Suppressor macrophage treated with lipopolysaccharide for 4 hours (primary cell): Measurements from ENCODE around the gene ELP4.

Source experiments
- DNase-seq: peaks from one replicate; pipeline ENCODE4 v3.0.0-alpha.2; 2020

The ELP4 gene

DNA sequence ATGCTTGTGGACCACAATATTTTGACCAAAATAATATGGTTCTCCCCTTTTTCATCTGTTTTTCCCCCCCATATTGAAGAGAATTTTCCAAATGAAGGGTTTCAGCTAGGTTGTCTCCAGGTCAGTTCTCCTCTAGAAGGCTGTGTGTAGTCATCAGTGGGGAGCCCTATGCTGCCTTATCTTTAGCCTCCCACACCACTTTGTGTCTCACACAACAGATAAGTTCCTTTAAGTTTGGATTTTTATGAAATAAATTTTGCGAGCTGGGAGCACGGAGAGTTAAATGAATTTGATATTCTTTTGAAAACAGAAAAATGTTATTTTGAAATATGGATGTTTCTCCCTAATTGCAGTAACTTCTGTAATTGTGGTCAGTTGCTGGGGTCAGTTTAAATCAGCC lies 272.7 kb downstream of the ELP4 start:
- no peak for DNase-seq

DNA sequence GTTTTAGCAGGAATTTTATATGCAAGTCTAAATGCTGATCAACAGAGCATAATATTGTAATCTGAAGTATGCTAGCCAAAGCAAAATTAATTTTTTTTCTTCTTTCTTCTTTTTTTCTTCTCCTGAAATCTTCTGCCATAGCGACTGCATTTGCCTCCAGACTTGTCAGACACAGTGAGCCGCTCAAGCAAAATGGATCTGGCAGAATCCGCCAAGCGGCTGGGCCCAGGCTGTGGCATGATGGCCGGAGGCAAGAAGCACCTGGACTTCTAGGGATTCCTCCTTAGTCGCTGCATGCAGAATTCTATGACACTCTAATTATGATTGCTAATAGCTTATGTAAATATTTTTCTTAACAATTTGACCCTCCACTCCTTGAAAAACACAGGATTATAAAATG lies 273.7 kb downstream of the ELP4 start:
- no peak for DNase-seq

DNA sequence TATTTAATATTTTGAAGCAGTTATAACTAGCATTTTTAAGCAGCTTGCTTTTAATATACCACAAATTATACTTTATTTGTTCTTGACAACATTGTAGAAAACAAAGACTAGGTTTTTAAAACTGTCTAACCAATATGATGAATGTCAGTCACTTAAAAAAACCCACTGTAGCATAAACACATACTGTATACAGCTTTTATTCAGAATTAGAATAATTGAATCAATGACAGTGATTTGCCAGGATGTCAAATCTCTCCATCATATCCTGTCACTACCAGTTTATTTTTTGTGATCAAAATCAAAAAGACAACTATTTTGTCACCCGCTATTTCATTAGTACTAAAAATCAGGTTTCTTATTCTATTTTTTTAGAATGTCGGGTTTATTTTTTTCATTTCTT lies 275.0 kb downstream of the ELP4 start:
- no peak for DNase-seq

DNA sequence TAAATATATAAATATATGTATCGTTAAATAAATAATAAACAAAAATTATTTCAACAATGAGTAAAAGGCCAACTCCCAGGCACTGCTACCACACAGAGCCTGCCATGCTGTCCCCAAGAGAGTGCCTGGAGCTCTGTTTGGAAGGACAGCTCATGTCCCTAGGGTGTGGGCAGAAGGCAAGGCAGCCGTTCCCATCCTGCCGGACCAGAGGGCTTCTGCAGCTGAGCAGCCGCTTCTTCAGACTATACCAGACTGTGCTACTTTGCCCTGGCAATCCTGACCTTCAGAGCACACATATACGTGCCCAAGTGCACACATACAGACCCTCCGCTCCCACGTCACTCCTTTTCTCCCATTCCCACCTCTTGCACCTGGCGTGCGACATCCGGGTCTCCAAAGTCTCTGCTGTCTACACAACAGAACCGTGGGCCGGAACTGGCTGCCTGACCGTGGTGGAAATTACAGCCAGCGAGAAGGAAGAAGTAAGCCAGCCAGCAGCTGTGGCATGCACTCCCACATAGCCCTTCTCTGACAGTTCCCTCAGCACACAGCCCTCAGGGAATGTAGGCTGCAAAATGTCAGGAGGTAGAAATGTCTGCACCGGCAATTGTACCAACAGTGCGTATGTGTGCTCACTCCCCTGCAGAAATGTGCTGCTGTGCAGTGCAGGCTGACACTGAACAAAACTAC lies 277.6 kb downstream of the ELP4 start:
- no peak for DNase-seq

DNA sequence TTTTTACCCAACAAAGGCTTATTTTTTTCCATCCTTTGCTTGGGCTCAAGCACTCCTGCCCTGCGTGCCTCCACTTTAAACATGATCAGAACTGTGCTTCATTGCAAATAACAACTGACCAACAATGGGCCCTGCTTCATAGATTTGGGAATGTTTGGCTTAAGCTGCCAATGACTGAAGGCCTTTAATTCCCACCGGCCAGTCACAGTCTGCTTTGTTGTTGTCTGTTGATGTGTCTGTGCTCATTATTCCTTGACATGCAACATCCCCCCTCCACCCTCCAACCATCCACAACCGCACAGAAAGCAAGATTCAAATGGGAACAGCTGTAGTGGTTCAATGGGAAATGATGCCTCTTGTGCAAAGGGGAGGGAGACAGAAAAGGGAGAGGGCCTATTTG lies 278.5 kb downstream of the ELP4 start:
- DNase-seq: no peak

DNA sequence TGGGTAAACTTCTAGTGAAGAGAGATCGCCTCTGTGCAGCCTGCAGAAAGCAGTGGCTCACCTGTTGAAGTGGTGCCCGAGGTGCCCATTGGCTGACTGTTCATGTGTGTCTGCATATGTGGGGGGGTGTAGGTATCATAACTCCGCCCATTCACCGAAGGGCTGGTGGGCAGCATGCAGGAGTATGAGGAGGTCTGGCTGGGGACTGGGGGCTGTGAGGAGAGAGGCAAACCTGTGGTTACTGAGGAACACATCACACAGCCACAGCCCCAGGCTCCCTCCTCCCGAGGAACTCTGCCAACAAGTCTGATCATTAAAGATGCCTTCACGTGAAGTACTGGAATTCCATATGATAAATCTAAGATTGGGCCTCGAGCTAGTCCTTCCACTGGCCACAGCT lies 281.1 kb downstream of the ELP4 start:
- DNase-seq: no peak

DNA sequence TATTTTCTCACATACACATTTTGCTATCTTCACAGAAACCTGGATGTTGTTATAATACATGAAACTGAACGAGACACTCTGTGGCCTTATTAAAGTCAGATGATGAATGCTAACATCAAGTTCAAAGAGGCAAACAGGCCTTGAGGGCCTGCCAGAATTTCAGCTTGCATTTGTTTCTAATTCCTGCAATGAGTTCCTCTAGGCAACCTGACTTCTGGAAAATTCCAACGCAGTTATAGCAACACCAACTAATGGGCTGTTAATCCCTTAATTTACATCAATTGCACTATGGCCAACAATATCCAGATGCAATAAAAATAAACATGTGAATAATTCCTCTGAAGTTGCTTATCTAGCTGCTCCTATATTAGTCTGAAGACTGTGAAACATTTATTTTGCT lies 282.5 kb downstream of the ELP4 start:
- DNase-seq: no peak

DNA sequence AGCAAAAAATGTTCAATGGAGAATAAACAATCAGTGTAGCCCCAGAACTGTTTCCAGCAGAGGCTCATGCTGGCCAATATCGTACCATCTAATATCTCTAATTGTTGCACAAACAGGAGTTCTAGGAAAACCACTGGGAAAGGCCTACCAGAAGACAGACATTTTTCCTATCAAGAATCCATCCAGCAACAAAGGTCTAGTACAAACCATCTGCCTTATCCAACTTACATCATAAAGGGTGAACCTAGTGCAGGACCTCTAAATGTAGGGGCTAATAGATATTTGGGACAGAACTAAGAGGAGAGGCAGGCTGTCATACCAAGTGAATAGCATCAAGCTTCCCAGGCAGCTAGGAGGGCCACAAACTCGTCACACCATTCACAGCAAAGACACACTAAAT lies 282.9 kb downstream of the ELP4 start:
- DNase-seq: no peak

DNA sequence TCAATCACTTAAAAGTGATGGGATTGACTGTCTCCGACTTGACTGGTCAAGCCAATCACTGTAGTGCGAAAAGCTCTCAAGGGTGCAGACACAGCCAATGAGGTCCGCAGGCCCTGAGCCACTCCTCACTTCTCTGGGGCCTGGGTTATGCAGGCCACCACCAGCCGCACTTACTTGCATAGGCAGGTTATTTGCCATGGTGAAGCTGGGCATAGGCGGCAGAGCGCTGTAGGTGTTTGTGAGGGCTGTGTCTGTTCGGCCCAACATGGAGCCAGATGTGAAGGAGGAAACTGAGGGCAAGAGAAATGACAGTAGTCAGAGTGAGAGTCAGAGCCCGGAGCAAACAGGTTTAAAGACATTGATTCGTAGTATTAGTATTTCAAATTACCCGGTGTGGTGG lies 283.7 kb downstream of the ELP4 start:
- no peak for DNase-seq

DNA sequence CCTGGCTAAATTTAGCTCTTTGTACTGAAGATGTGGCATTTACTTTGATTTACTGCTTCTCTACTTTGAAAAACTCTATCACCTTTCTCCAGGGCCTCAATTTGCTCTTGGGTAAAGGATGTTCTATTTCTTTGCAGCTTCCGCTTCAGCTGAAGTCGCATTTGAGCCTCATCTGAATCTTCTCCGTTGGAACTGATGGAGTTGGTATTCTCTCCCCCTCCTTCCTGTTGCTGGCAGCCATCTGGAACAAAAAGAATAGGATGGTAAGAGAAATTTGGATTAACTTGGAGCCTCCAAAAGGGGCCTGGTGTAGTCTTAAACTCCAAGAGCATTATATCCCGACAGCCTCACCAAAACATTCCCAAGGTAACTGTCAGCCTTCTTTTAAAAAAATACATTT lies 285.0 kb downstream of the ELP4 start:
- DNase-seq: no peak

DNA sequence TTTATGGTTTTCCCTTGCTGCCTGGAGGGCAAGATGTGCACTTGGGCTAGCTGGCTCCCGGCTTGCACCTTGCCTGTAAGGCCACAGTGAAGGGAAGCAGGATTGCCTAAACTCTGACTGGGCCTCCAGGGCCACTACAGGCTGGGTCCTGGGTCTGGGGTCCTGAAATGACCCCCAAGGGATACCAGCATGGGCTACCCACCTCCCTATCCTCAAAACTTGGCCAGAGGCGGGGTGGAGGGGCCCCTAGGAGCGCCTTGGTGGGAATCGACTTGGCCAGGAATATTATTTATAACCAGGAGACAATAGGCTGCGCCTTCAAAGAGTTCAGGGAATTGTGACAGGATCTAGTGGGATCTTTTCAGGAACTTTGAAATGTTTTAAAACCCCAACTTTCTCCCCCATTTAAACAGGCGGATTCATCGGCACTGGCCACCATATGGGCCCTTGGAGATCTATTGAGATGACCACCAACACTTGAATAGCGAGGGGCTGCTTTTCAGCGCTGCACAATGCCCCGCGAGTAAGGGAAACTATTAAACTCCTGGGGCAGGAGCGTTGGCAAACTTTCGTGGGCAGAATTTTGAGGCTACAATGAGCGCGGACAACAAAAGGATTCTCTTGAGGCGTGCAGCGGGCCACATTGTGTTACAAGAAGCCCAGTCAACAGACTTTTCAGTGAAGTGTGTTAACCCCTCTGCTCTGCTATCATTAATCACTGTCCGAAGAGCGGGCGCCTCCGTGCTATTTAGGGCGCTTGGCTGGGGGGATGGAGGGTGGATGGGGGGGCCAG lies 286.3 kb downstream of the ELP4 start:
- no peak for DNase-seq

DNA sequence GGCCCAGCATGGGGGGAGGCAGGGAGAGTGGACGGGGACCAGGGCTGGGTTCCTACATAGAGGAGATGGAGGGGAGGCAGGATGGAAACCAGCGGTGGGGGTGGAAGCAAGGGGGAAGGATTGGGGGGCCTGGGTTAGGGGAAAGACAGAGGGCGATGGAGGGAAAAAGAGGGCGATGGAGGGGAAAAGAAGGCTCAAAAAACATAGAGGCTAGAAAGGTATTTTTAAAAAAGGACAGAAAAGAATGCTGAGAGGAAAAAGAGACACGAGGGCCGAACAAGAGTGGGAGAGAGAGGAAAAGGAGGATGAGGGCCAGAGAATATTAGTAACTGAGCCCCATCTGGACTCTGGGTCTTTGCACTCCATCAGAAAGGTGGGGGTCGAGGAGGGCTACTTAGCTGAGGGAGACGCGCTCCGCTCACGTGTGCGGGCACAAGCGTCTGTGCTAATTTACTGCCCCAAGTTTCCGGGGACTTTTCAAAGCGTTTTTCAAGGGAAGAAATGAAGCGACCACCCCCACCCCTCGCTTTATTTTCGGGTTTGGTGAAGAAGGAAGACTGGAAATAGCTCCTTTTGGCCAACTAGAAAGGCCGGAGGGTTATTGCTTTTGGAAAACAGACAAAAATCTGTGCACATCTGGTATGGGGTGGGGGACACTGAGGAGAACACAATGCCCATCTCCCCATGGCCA lies 287.1 kb downstream of the ELP4 start:
- DNase-seq: no peak

DNA sequence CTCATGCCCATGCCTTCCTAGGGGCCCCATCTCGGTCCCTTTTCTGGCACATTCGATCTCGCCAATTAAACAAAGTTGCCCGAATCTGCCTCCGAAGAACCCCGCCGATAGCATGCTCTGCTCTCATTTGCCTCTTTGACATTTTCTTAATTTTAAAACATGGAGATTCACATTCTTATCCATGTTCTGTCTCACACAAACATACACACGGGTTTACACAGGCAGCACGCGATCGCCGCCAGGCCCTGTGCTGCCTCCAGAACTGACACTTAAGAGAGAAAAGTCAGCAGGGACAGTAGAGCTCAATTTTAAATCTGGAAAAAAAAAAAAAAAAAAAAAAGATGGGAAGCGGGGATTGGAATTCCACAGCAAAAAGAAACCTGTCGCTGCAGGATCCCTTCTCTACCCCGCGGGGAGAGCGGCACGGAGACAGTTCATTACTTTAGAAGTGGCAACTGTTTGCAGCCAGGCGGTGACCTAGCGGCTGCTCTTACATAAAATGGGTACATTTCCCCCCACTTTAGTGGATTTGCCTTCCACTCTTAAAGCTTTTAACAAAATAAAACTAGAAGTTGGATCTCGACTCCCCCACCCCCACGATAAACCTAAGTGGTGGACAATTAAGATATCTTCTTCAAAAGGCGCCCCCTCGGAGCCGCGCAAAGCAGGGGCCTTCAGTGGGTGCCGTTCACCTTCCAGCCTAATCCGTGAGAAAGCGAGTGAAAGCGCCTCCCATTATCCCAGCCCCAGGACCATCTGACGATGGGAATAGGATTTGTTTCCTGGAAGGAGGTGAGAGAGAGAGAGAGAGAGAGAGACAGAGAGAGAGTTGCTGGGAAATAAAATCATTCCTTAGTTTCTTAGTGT lies 287.9 kb downstream of the ELP4 start:
- no peak for DNase-seq

DNA sequence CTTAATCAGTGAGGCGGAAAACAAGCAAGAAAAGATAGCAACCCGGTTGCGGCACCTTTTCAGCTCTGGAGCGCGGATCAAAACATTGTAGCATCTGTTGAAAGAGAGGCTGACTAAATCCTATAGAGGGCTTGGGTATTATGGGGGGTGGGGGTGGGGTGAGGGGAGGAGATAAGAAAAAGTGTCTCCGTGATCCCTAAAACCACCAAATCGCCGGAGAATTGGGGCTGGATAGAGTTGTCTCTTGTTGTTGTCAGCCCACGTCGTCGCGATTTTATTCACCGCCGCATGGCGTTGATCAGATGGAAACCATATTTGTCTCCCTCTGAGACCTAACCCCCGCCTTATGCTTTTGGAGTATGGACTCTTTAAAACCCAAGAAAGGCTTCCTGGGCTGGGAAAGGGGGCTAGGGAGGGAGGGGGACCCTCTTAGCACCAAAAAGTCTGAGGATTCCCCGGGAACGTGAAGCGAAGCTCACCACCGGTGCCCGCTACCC lies 288.5 kb downstream of the ELP4 start:
- no peak for DNase-seq

DNA sequence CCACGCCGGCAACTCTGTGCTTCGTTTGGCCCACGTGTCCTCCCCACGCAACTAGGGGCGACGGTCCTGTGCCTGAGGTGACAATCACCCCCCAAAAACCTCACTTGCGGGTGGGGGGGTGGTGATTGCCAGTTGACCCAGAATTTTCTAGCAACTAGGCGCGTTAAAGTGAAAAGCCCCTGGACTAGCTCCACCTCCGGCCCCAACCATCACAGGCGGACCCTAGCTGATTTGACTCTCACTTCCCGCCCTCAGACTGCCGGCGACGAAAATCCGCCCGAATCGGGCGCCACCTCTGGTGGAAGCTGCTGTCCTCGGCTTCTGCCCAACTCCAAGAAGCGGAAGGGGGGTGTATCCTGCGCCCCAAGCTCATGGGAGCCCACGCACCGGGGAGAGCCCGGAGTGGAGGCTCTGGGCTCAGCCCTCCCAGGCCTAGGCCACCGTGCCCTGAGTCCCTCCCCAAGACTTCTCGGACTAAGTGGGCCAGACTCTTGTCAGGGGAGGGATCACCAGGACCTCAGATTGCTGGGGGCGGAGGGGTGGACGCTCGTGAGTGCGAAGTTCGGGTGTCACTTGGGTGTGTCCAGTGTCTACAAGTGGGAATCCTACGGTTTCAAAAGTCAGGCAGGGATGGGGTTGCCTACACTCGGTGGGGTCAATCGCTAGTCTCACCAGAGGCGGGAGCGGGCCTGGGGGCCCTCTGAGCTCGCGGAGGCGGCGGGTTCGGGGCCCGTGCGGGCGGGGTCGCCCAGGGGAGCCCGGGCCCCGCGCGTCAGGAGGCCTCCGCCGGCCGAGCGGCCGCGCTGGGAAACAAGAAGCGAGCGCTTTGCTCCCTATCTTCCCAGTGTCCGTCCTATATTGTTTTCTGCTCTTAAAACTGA lies 289.2 kb downstream of the ELP4 start:
- DNase-seq: no peak

DNA sequence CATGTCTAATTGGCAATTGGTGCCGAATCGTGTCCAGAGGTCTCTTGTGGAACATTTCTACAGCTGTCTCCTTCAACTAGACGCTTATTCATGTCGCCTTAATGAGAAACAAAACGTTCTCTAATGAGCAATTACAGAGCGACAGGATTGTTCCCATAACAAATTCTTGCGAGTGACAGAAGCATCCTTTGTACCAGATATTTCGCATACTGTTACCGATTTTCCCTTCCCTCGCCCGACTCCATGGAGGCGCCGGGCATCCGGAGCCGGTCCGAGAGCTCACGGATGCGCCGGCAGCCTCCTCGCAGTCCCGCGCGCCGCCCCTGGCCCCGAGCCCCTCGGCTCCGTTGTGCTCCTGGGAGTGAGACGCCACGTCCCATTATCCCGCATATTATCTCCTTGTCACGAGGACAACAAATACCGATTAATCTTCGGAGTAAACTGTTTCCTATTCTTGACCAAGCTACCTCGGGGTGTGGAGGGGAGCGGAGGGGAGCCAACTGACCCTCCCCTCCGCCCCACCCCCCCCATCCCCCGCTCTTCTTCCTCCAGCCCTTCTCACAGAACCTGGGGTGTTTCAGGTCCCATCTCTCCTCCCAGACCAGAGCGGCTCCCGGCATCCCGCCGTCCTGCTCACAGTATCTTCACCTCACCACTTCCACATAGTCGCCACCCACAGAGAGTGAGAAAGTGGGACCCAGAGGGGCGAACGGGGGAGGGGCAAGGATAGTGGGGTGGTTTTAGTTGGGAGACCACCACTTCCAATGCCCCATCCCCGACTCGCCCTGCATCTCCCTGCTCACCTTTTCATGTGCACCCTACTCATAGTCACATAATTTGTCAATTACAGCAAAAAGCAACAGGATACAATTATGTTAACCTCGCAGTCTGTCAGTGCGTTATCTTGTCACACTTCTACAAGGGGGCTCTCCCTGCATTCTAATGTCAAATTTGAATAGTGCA lies 290.1 kb downstream of the ELP4 start:
- DNase-seq: no peak

DNA sequence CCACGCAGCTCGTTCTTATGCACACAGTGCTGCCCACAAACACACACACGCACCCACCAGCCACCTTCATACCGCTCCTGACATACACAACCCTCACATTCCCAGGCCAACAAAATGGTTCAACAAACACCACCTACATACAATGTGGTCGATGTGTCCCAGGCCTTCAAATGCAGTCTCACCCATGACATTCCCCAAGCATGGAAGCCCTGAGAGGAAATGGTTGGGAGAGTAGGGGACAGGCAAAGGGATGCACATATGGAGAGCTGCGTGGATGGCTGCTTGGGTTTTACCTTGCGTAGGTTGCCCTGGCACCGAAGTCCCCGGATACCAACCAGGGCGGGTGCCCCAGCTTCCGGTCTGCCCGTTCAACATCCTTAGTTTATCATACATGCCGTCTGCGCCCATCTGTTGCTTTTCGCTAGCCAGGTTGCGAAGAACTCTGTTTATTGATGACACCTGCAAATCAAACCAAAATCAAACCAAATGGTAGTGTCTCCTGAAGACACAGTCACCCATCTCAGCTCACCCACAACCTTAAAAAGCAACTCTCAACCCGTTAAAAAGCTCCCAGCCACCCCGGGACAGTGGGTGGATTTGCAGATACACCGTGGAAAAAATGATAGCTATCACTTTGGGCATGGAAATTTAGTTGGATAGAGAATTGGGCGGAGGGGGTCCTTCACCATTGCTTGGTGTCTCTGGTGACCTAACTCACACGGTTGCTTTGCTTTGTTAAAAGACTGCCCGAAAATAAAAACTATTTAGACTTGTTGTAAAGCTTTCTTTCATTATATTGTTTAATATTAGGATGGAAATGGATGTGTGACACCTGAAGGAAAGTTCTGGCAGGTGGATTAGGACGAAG lies 291.1 kb downstream of the ELP4 start:
- DNase-seq: no peak

DNA sequence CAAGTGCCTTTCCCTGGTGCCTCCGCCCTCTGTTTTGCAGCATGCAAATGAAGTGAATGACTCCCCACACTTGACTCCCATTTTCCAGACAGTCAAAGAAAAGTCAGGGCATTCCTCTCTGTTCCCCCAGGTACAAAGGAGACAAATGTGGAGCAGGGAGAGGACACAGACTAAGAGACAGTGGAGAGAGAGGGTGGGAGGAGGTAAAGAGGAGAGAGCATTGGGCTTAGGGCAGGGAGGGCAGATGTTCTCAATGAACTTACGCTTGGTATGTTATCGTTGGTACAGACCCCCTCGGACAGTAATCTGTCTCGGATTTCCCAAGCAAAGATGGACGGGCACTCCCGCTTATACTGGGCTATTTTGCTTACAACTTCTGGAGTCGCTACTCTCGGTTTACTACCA lies 291.7 kb downstream of the ELP4 start:
- DNase-seq: no peak

DNA sequence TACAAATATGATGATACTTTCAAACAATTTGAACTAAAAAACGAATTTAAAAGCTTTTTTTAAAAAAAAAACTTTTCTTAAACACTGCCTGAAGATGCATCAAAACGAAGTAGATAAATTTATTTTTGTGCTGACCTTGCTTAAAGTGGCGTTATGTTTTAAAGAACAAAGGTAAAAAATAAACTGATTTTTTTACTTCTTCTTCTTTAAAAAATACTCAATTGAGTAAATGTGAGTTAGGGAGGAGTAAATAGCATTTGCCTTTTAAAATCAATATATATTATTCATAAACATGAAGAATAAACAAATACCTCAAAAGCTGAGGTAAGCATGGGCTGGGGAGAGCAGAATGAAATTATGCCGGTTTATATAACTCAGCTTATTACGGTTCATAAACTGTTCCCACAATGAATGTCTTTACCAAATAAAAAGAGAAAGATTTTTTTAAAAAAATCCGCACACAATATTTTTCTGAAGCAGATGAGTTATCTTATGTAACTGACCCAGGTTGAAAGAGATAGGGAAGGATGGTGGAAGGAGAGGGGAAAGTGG lies 292.5 kb downstream of the ELP4 start:
- DNase-seq: no peak
